H1 (cell line): ENCODE measurements around the gene DGCR8. TPM values are rescaled to one million over a fixed set of nuclear protein-coding genes. Genes with fewer than 3 reads are reported as not detected.

ENCODE experiments used
- EZH2 ChIP-seq: fragments of 200-600 bp; sonication (generic); IDR thresholded peaks from 2 replicates; pipeline ENCODE4 v1.7.1; 2012; ENCODE audit warnings: low read depth, mild to moderate bottlenecking, moderate library complexity, low read length, inconsistent platforms; ENCODE audit not compliant: severe bottlenecking
- NRF1 ChIP-seq: IDR thresholded peaks from 2 replicates; pipeline ENCODE4 v1.6.1; 2011; ENCODE audit warnings: mild to moderate bottlenecking, low read depth, low read length, improper control_type of control experiment
- SP1 ChIP-seq: IDR thresholded peaks from 2 replicates; pipeline ENCODE4 v1.6.1; 2011; ENCODE audit warnings: low read depth, low read length
- polyA plus RNA-seq, 7 experiments: library from polyadenylated mRNA; depleted of rRNA in 3 of 7; stranded (reverse) in 5 of 7; unstranded in 2 of 7; fragments of >200 nt in 5 of 7; fragments of 200-250 nt in 2 of 7; gene quantifications; 1 replicate in 5 of 7; 2 replicates in 1 of 7; 4 replicates in 1 of 7; pipeline versions ENCODE4 v1.2.1 to v1.2.3, GENCODE V29; 2011 to 2013; ENCODE audit warnings: missing spikeins in 2 of 7, mixed read lengths in 2 of 7
- total RNA-seq: library from RNA; stranded (reverse); fragmentation: NEBNext Ultra II Directional; extraction: Animal tissue kit (Norgen Biotek cat#: 25700); gene quantifications from 2 replicates; pipeline ENCODE4 v1.2.1, GENCODE V29; 2021

DGCR8 gene
- total and polyA plus RNA-seq, 2 of the 8 experiments (the other 6 are each of a cell fraction or from before 2014, with no cell fraction given): 23.7 to 43.7 TPM

GRCh38 chr22:20128902-20129746, 49.1 kb downstream of the DGCR8 start (continued):
- TF ChIP-seq SP1 (no peak), NRF1 (no peak), EZH2 (no peak)
